Kidney (tissue), 14 donors: ENCODE results near the gene KIF26B. TPM values are rescaled to one million over a fixed set of nuclear protein-coding genes. Genes with fewer than 3 reads are reported as not detected.

Experiments used
- DNase-seq, 5 donors: peaks; one replicate each; pipeline ENCODE4 v3.0.0-alpha.2; 2013 to 2020
- FAIRE-seq: peaks from 2 replicates; lab custom pipeline; 2012; peaks lifted over from hg19 to GRCh38; lab: Jason Lieb, UNC
- H3K27ac ChIP-seq, 2 donors: one replicate each; pipeline ENCODE4 v1.7.0; 2013; ENCODE audit warnings: low read depth in 2 of 2, low read length in 2 of 2, inconsistent platforms in 1 of 2
- H3K27me3 ChIP-seq: one replicate; pipeline ENCODE4 v1.7.1; 2013; ENCODE audit warnings: low read length, inconsistent platforms; ENCODE audit not compliant: control insufficient read depth, insufficient read depth
- H3K36me3 ChIP-seq, 3 donors: one replicate each; pipeline versions ENCODE4 v1.7.0 to v1.7.1; 2013; ENCODE audit warnings: low read length in 3 of 3, control low read depth in 1 of 3, inconsistent platforms in 1 of 3; ENCODE audit not compliant: insufficient read depth in 3 of 3, control insufficient read depth in 2 of 3
- H3K4me1 ChIP-seq, 3 donors: one replicate each; pipeline versions ENCODE4 v1.7.0 to v1.7.1; 2013; ENCODE audit warnings: low read length in 3 of 3, inconsistent platforms in 1 of 3, low read depth in 1 of 3; ENCODE audit not compliant: control insufficient read depth in 2 of 3, insufficient read depth in 2 of 3
- H3K4me3 ChIP-seq, 3 donors: one replicate each; pipeline versions ENCODE4 v1.7.0 to v1.8.1; 2013; ENCODE audit warnings: low read length in 3 of 3, control low read depth in 1 of 3, inconsistent platforms in 1 of 3
- H3K9ac ChIP-seq, 3 donors: one replicate each; pipeline versions ENCODE4 v1.7.0 to v1.7.1; 2013; ENCODE audit warnings: low read length in 3 of 3, control low read depth in 1 of 3, inconsistent platforms in 1 of 3
- H3K9me3 ChIP-seq, 3 donors: one replicate each; pipeline versions ENCODE4 v1.7.0 to v1.7.1; 2013; ENCODE audit warnings: low read length in 3 of 3, control low read depth in 1 of 3, inconsistent platforms in 1 of 3; ENCODE audit not compliant: control insufficient read depth in 2 of 3, insufficient read depth in 1 of 3
- CTCF ChIP-seq: IDR thresholded peaks from 3 replicates; pipeline ENCODE4 v1.5.1; 2012; ENCODE audit warnings: mild to moderate bottlenecking, moderate library complexity, borderline replicate concordance; ENCODE audit not compliant: insufficient read depth; ENCODE audit errors: extremely low read depth
- intact Hi-C: fragments of 100-400 bp; cut with DNase I; formaldehyde crosslinking; loops from one replicate; pipeline ENCODE4 v1.11.1; 2022
- polyA plus RNA-seq: library from polyadenylated mRNA; stranded (reverse); fragments of 350-450 nt; fragmentation: Illumina TruSeq; extraction: RNeasy Lipid Tissue Mini Kit (QIAGEN cat#74804); gene quantifications from one replicate; pipeline ENCODE4 v1.2.3, GENCODE V29; 2014; ENCODE audit warnings: low read depth, low replicate concordance; ENCODE audit not compliant: insufficient read depth
- total RNA-seq: library from RNA; stranded (reverse); fragmentation: NEBNext Ultra II Directional; extraction: Animal tissue kit (Norgen Biotek cat#: 25700); gene quantifications from one replicate; pipeline ENCODE4 v1.2.1, GENCODE V29; 2021
- donor health status: control.
- donor health status: control.
- donor health status: control.
- donor health status: control.
- donor health status: control.
- donor health status: DM: yes; HTN: yes; CAD: no.
- donor health status: Normal renal cell carcinoma (clear cell type).

Gene KIF26B
- total and polyA plus RNA-seq, 2 donors from 2014 or later: 0.52 to 10.7 TPM

- H3K4me1 ChIP-seq: no peaks in the 10 kb centered on the region
- TF ChIP-seq CTCF: no peak
- H3K27ac ChIP-seq: no peak overlapping the region
- no peaks in the 10 kb centered on the region for H3K27me3 ChIP-seq
- H3K36me3 ChIP-seq: no peaks in the 10 kb centered on the region
- no peak overlapping the region for H3K4me3 ChIP-seq
- no peaks in the 10 kb centered on the region for H3K9me3 ChIP-seq
- no peak for FAIRE-seq
- H3K9ac ChIP-seq: no peak overlapping the region
- no peak for DNase-seq
- intact Hi-C loops: no loop called here
These were observed 389.5 kb downstream of the KIF26B start for GRCh38 chr1:245544236-245544635.

GRCh38 chr1:245546875-245547274, 392.1 kb downstream of the KIF26B start:
- H3K27ac ChIP-seq: no peak overlapping the region
- no peak for FAIRE-seq
- no peak for TF ChIP-seq CTCF
- H3K4me1 ChIP-seq: no peaks in the 10 kb centered on the region
- no peaks in the 10 kb centered on the region for H3K27me3 ChIP-seq
- H3K4me3 ChIP-seq: no peak overlapping the region
- no peaks in the 10 kb centered on the region for H3K9me3 ChIP-seq
- H3K36me3 ChIP-seq: no peaks in the 10 kb centered on the region
- intact Hi-C loops: no loop called here
- no peak for DNase-seq
- no peak overlapping the region for H3K9ac ChIP-seq

GRCh38 chr1:245549996-245550719, 395.4 kb downstream of the KIF26B start:
- Histone ChIP-seq H3K9ac (no peak overlapping the region), H3K27me3 (no peaks in the 10 kb centered on the region), H3K36me3 (no peaks in the 10 kb centered on the region), H3K27ac (peak overlapping the region in 1 of 2 donors; percentile 28), H3K4me3 (no peak overlapping the region), H3K9me3 (no peaks in the 10 kb centered on the region), H3K4me1 (no peaks in the 10 kb centered on the region)
- TF ChIP-seq CTCF: no peak
- FAIRE-seq (no peak), DNase-seq (peak in 1 of 5 donors; percentile 42)
- intact Hi-C loops: no loop called here

GRCh38 chr1:245550720-245551043, 395.9 kb downstream of the KIF26B start:
- Histone ChIP-seq H3K27me3 (no peaks in the 10 kb centered on the region), H3K36me3 (no peaks in the 10 kb centered on the region), H3K27ac (no peak overlapping the region), H3K9me3 (no peaks in the 10 kb centered on the region), H3K9ac (no peak overlapping the region), H3K4me3 (no peak overlapping the region), H3K4me1 (no peaks in the 10 kb centered on the region)
- FAIRE-seq (no peak), DNase-seq (peak in 2 of 5 donors; percentile 48 to 64)
- intact Hi-C loops: no loop called here
- no peak for TF ChIP-seq CTCF
